Heart left ventricle (tissue), 13 donors: Measurements from ENCODE around the gene ASIC4.

ENCODE experiments used
- POLR2A ChIP-seq, 2 donors: fragments of 450-650 bp; IDR thresholded peaks; one replicate each; pipeline ENCODE4 v1.6.1; 2017; ENCODE audit warnings: antibody characterized with exemption in 2 of 2, mild to moderate bottlenecking in 2 of 2, moderate library complexity in 2 of 2
- TF ChIP-seq, protein P1 (sequence below), 12 donors: fragments of 200-600 bp; sonication (generic) in 4 of 12; IDR thresholded peaks; one replicate each; pipeline versions ENCODE4 v1.5.0 to v1.8.0; 2018 to 2022; ENCODE audit warnings: antibody characterized with exemption in 12 of 12, mild to moderate bottlenecking in 5 of 12
- donor health status: ischemic (EF 13 %, LVEDD 7.1; RV severe dilation, severe dysfunction).
- donor health status: DM: no; HTN: yes; CAD: no.
- donor health status: DM: no; HTN: no; CAD: no.
- donor health status: ischemic (EF 25% LVEDD 6.9; RV normal size, moderate dysfunction).
- donor health status: ischemic (EF 25% LVEDD 5.7; RV mildly dilated, moderate dysfunction).
- donor health status: ischemic (EF 35%, LVEDD 5.7; RV mildly dilated, moderate dysfunction).
- donor health status: nonischemic (EF 11% LVEDD 7.7; RV severe dilation, severe dysfunction).
- donor health status: DM: yes; HTN: yes; CAD: no.
- donor health status: PGD.
- donor health status: ischemic (EF 29% LVEDD 5.4; RV normal size, mild dysfunction).
- donor health status: nonischemic (EF 23%, LVEDD 6.1; RV moderate dilation, normal function).

GRCh38 chr2:219475278-219475677 is 39.0 kb upstream of the ASIC4 start:
- TF ChIP-seq, protein P1, sequence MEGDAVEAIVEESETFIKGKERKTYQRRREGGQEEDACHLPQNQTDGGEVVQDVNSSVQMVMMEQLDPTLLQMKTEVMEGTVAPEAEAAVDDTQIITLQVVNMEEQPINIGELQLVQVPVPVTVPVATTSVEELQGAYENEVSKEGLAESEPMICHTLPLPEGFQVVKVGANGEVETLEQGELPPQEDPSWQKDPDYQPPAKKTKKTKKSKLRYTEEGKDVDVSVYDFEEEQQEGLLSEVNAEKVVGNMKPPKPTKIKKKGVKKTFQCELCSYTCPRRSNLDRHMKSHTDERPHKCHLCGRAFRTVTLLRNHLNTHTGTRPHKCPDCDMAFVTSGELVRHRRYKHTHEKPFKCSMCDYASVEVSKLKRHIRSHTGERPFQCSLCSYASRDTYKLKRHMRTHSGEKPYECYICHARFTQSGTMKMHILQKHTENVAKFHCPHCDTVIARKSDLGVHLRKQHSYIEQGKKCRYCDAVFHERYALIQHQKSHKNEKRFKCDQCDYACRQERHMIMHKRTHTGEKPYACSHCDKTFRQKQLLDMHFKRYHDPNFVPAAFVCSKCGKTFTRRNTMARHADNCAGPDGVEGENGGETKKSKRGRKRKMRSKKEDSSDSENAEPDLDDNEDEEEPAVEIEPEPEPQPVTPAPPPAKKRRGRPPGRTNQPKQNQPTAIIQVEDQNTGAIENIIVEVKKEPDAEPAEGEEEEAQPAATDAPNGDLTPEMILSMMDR (IDR thresholded peaks at IDR 0.05) = no peak
- TF ChIP-seq POLR2A (IDR thresholded peaks at IDR 0.05) = no peak
